ENCODE data around the gene CFAP97D1.

DNA sequence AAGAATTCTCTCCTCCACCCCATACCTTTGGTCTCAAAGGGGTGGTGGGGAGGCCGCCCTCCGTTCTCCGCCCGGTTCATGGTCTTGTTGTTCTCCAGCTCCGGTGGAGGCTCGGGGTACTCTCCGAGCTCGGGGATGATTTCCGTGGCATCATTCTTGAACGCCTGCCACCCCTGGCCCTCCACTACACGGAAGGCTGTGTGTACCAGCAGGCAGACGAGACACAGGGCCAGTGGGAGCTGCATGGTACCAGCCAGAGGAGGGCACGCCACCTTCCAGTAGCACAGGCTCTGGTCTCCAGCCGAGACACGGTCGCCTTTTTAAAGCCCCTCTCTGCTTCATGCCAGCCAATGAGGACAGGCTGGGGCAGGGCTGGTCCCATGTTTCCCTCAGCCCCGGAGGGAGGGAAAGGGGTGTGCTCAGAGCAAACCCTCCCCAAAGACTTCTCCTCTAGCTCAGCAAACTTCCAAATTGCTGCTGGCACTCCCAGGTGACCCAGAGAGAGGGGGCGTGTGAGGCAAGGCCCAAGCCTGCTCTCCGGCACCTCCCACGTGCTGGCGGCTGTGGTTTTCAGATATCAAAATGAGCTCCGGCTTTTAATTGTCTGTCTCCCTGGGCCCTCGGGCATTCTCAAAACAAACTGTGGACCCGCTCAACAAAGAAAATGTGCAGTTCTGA lies 21.6 kb upstream of the CFAP97D1 start, which contains the start of gene SOST:
- TF ChIP-seq, protein P1, sequence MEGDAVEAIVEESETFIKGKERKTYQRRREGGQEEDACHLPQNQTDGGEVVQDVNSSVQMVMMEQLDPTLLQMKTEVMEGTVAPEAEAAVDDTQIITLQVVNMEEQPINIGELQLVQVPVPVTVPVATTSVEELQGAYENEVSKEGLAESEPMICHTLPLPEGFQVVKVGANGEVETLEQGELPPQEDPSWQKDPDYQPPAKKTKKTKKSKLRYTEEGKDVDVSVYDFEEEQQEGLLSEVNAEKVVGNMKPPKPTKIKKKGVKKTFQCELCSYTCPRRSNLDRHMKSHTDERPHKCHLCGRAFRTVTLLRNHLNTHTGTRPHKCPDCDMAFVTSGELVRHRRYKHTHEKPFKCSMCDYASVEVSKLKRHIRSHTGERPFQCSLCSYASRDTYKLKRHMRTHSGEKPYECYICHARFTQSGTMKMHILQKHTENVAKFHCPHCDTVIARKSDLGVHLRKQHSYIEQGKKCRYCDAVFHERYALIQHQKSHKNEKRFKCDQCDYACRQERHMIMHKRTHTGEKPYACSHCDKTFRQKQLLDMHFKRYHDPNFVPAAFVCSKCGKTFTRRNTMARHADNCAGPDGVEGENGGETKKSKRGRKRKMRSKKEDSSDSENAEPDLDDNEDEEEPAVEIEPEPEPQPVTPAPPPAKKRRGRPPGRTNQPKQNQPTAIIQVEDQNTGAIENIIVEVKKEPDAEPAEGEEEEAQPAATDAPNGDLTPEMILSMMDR (IDR thresholded peaks at IDR 0.05), result no peak
- TF ChIP-seq EHF (CRISPR knock-in tag; IDR thresholded peaks at IDR 0.05), result no peak
- TF ChIP-seq EHMT2 (IDR thresholded peaks at IDR 0.05; ENCODE audit: low read depth), result no peak

All from A549 (cell line).